ENCODE measurements around the gene EEPD1. TPM values are rescaled to one million over a fixed set of nuclear protein-coding genes. Genes with fewer than 3 reads are reported as not detected.

The EEPD1 gene
- total and polyA plus RNA-seq, 2 donors (not counting 3 experiments of a cell fraction or from before 2014, with no cell fraction given): 0.40 to 0.42 TPM

DNA sequence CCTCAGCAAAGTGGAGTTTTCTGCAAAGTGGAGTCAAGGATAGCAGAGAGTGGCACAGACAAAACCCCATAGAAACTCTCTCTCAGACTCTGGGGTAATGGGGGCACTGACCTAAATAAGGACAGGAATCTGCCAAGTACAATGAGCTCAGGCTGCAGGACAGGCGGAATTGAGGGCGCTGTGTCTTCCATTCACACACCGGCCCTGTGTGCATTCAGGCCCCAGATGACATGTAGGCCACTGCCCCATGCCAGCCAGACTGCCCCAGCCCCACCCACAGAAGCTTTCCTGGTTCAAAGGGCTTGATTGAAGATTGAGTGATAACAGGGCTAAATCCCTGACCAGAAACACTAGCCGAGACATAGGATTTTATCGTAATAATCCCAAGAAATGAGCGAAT, 52.7 kb downstream of the EEPD1 start:
- DNase-seq (ENCODE audit: low read depth, low spot score) (no peak), FAIRE-seq (no peak)
- Histone ChIP-seq H3K27ac (ENCODE audit: insufficient read depth, low read depth, low read length) (no peak overlapping the region), H2AFZ (ENCODE audit: low read depth, low read length) (no peak overlapping the region), H3K4me1 (ENCODE audit: control insufficient read depth, extremely low read depth, insufficient read depth, low read length) (no peaks in the 10 kb centered on the region), H3K4me3 (replicated peaks in 1 of 3; ENCODE audit: insufficient read depth in 1 of 3, low read depth in 1 of 3, low read length in 3 of 3) (no peak overlapping the region), H3K79me2 (ENCODE audit: control insufficient read depth, insufficient read depth, low read length) (no peaks in the 10 kb centered on the region), H4K20me1 (replicated peaks; ENCODE audit: control insufficient read depth, extremely low read depth, insufficient read depth, low read length) (no peaks in the 10 kb centered on the region), H3K36me3 (ENCODE audit: control insufficient read depth in 2 of 2, extremely low read depth in 1 of 2, insufficient read depth in 2 of 2, low read length in 2 of 2) (no peaks in the 10 kb centered on the region), H3K4me2 (ENCODE audit: insufficient read depth, low read length) (no peak overlapping the region), H3K9me3 (replicated peaks; ENCODE audit: control insufficient read depth, insufficient read depth, low read length) (no peaks in the 10 kb centered on the region), H3K9me1 (replicated peaks; ENCODE audit: control insufficient read depth, extremely low read depth, insufficient read depth, low read length) (no peaks in the 10 kb centered on the region), H3K9ac (replicated peaks; ENCODE audit: extremely low read depth, insufficient read depth, low read length) (no peak overlapping the region), H3K27me3 (ENCODE audit: control insufficient read depth in 2 of 2, insufficient read depth in 2 of 2, low read length in 2 of 2) (peaks cover 0 to 4% of the 10 kb centered on the region in 2 experiments)
- intact Hi-C loops (cut with micrococcal nuclease) (loop anchor here (10.0 kb wide), 1 partner anchor 221 kb away; no protein-coding TSS in a partner anchor), dilution Hi-C loops (cut with MboI; ENCODE audit: extremely low pct_ligation_motif_present, low sequenced_read_pairs) (no loop called here)
- POLR2A ChIA-PET: no interaction called here
- CTCF ChIA-PET: no interaction called here
- no TSS peak for BruUV-seq (replicated peaks)
- TF ChIP-seq, protein P1, sequence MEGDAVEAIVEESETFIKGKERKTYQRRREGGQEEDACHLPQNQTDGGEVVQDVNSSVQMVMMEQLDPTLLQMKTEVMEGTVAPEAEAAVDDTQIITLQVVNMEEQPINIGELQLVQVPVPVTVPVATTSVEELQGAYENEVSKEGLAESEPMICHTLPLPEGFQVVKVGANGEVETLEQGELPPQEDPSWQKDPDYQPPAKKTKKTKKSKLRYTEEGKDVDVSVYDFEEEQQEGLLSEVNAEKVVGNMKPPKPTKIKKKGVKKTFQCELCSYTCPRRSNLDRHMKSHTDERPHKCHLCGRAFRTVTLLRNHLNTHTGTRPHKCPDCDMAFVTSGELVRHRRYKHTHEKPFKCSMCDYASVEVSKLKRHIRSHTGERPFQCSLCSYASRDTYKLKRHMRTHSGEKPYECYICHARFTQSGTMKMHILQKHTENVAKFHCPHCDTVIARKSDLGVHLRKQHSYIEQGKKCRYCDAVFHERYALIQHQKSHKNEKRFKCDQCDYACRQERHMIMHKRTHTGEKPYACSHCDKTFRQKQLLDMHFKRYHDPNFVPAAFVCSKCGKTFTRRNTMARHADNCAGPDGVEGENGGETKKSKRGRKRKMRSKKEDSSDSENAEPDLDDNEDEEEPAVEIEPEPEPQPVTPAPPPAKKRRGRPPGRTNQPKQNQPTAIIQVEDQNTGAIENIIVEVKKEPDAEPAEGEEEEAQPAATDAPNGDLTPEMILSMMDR (IDR thresholded peaks at IDR 0.05; ENCODE audit: extremely low read depth in 1 of 2, insufficient read depth in 1 of 2, low read depth in 1 of 2, low read length in 2 of 2): no peak
- TF ChIP-seq POLR2A (IDR thresholded peaks at IDR 0.05; ENCODE audit: low read depth, low read length) (no peak), EZH2 (IDR thresholded peaks at IDR 0.05; ENCODE audit: borderline replicate concordance, low read depth, low read length, severe bottlenecking) (no peak), FOS (IDR thresholded peaks at IDR 0.05; ENCODE audit: borderline replicate concordance, insufficient read depth, low read length) (no peak), JUN (IDR thresholded peaks at IDR 0.05; ENCODE audit: borderline replicate concordance, insufficient read depth, insufficient read length, low read depth) (no peak), POLR2AphosphoS5 (IDR thresholded peaks at IDR 0.05; ENCODE audit: insufficient read depth, low read depth, low read length) (no peak), GATA2 (IDR thresholded peaks at IDR 0.05; ENCODE audit: insufficient read depth, insufficient read length, low read depth, low read length) (no peak), MYC (IDR thresholded peaks at IDR 0.05; ENCODE audit: low read depth, low read length) (no peak)
- TF ChIP-seq, protein P2, sequence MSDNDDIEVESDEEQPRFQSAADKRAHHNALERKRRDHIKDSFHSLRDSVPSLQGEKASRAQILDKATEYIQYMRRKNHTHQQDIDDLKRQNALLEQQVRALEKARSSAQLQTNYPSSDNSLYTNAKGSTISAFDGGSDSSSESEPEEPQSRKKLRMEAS (IDR thresholded peaks at IDR 0.05; ENCODE audit: insufficient read depth, insufficient read length): no peak
